Dermis blood vessel endothelial cell (primary cell): ENCODE measurements around the gene SMG6. TPM values are rescaled to one million over a fixed set of nuclear protein-coding genes. Genes with fewer than 3 reads are reported as not detected.
"Not testable (repeated sequence)": the region's sequence is repeated elsewhere in the genome, so short reads cannot be mapped to it uniquely, and the experiment has no call there.

ENCODE experiments used
- DNase-seq: peaks from one replicate; pipeline ENCODE4 v3.0.0; 2010
- total RNA-seq: library from RNA; depleted of rRNA; stranded (reverse); fragments of >200 nt; gene quantifications from 2 replicates; pipeline ENCODE4 v1.2.3, GENCODE V29; 2014

Gene SMG6
- total RNA-seq, 1 donor from 2014 or later, result 29.3 TPM

- DNase-seq, result no peak
Measured at GRCh38 chr17:2302778-2303203, 794 bp downstream of the SMG6 start.

GRCh38 chr17:2299756-2300155 lies 3.8 kb downstream of the SMG6 start:
- no peak for DNase-seq

- DNase-seq, result no peak
Measured at GRCh38 chr17:2299136-2299535, 4.4 kb downstream of the SMG6 start.

- DNase-seq, result no peak
Measured at GRCh38 chr17:2297023-2297422, 6.6 kb downstream of the SMG6 start.

GRCh38 chr17:2295575-2295974 lies 8.0 kb downstream of the SMG6 start:
- no peak for DNase-seq

GRCh38 chr17:2292100-2292499 lies 11.5 kb downstream of the SMG6 start:
- DNase-seq, result no peak

- no peak for DNase-seq
Measured at GRCh38 chr17:2289878-2290478, 13.6 kb downstream of the SMG6 start.

GRCh38 chr17:2283302-2283701 lies 20.3 kb downstream of the SMG6 start:
- DNase-seq, result no peak

GRCh38 chr17:2282297-2282873 lies 21.2 kb downstream of the SMG6 start:
- DNase-seq, result peak; percentile 79

GRCh38 chr17:2279707-2280106 lies 23.9 kb downstream of the SMG6 start:
- no peak for DNase-seq

GRCh38 chr17:2277429-2278170 lies 26.0 kb downstream of the SMG6 start:
- no peak for DNase-seq

GRCh38 chr17:2275722-2276121 lies 27.9 kb downstream of the SMG6 start:
- no peak for DNase-seq

- no peak for DNase-seq
Measured at GRCh38 chr17:2274414-2274813, 29.2 kb downstream of the SMG6 start.

- no peak for DNase-seq
Measured at GRCh38 chr17:2271985-2272702, 31.4 kb downstream of the SMG6 start.

GRCh38 chr17:2267354-2267753 lies 36.2 kb downstream of the SMG6 start:
- DNase-seq, result no peak

- no peak for DNase-seq
Measured at GRCh38 chr17:2266865-2267228, 36.7 kb downstream of the SMG6 start.

- DNase-seq, result peak; percentile 91
Measured at GRCh38 chr17:2266045-2266864, 37.3 kb downstream of the SMG6 start.

- DNase-seq, result not testable (repeated sequence)
Measured at GRCh38 chr17:2265166-2265565, 38.4 kb downstream of the SMG6 start.

GRCh38 chr17:2264067-2264860 lies 39.3 kb downstream of the SMG6 start:
- DNase-seq, result peak; percentile 39

- no peak for DNase-seq
Measured at GRCh38 chr17:2263183-2264066, 40.2 kb downstream of the SMG6 start.

- DNase-seq, result no peak
Measured at GRCh38 chr17:2262135-2262587, 41.4 kb downstream of the SMG6 start.
